GM23338 (cell line): ENCODE data around the gene MIAT. TPM values are rescaled to one million over a fixed set of nuclear protein-coding genes. Genes with fewer than 3 reads are reported as not detected.
A peak's percentile ranks its signal among the peaks of the same experiment; 100 is the strongest.

ENCODE experiments used
- ATAC-seq: fragments of 200-7000 bp; cut with Tn5 transposase; 3 replicates; pipeline ENCODE4 v1.9.1; 2020
- DNase-seq: peaks from one replicate; pipeline ENCODE4 v3.0.0-alpha.2; 2015; ENCODE audit warnings: low spot score
- H2AFZ ChIP-seq: fragments of 200-600 bp; sonication (generic); 2 replicates; pipeline ENCODE4 v1.8.0; 2016; ENCODE audit warnings: antibody characterized with exemption, mild to moderate bottlenecking, moderate library complexity
- H3F3A ChIP-seq: fragments of 200-600 bp; sonication (generic); replicated peaks from 2 replicates; pipeline ENCODE4 v1.8.0; 2017; ENCODE audit warnings: antibody characterized with exemption, mixed run types, low read depth
- H3K27ac ChIP-seq: fragments of 200-600 bp; sonication (generic); 2 replicates; pipeline ENCODE4 v1.6.1; 2016; ENCODE audit warnings: low read depth
- H3K27me3 ChIP-seq: fragments of 200-600 bp; sonication (generic); 2 replicates; pipeline ENCODE4 v1.8.0; 2016; ENCODE audit warnings: mild to moderate bottlenecking, mixed run types, moderate library complexity; ENCODE audit not compliant: insufficient read depth
- H3K36me3 ChIP-seq: fragments of 200-600 bp; sonication (generic); 2 replicates; pipeline ENCODE4 v1.8.0; 2016; ENCODE audit warnings: mild to moderate bottlenecking; ENCODE audit not compliant: insufficient read depth
- H3K4me1 ChIP-seq: fragments of 200-600 bp; sonication (generic); 2 replicates; pipeline ENCODE4 v1.8.0; 2016; ENCODE audit warnings: mild to moderate bottlenecking, moderate library complexity; ENCODE audit not compliant: insufficient read depth
- H3K4me2 ChIP-seq: fragments of 200-600 bp; sonication (generic); 2 replicates; pipeline ENCODE4 v1.7.1; 2017; ENCODE audit warnings: mixed run types
- H3K4me3 ChIP-seq: fragments of 200-600 bp; sonication (generic); 2 replicates; pipeline ENCODE4 v1.6.1; 2016; ENCODE audit warnings: mixed run types
- H3K79me2 ChIP-seq: fragments of 200-600 bp; sonication (generic); replicated peaks from 2 replicates; pipeline ENCODE4 v1.8.0; 2017; ENCODE audit warnings: mild to moderate bottlenecking; ENCODE audit not compliant: insufficient read depth
- H3K9me2 ChIP-seq: fragments of 200-600 bp; sonication (generic); 2 replicates; pipeline ENCODE4 v1.8.0; 2017; ENCODE audit not compliant: insufficient read depth
- H4K20me1 ChIP-seq: fragments of 200-600 bp; sonication (generic); replicated peaks from 2 replicates; pipeline ENCODE4 v1.8.0; 2017; ENCODE audit warnings: mild to moderate bottlenecking; ENCODE audit not compliant: insufficient read depth
- H3K27ac Mint-ChIP-seq: 2 replicates; pipeline ENCODE4 v1.8.0; 2020; ENCODE audit warnings: inconsistent platforms, mild to moderate bottlenecking, moderate library complexity, mixed read lengths
- H3K27me3 Mint-ChIP-seq: 3 replicates; pipeline ENCODE4 v1.8.0; 2022; ENCODE audit warnings: low read depth, mild to moderate bottlenecking, moderate library complexity, mixed read lengths, inconsistent platforms; ENCODE audit not compliant: insufficient read depth, poor library complexity
- H3K36me3 Mint-ChIP-seq: 3 replicates; pipeline ENCODE4 v1.8.0; 2021; ENCODE audit warnings: low read depth, mild to moderate bottlenecking, inconsistent platforms, moderate library complexity, mixed read lengths
- H3K4me1 Mint-ChIP-seq: 3 replicates; pipeline ENCODE4 v1.8.0; 2020; ENCODE audit warnings: mild to moderate bottlenecking, inconsistent platforms, mixed read lengths
- H3K4me3 Mint-ChIP-seq: 3 replicates; pipeline ENCODE4 v1.8.0; 2021; ENCODE audit warnings: moderate library complexity, mild to moderate bottlenecking, inconsistent platforms, mixed read lengths
- H3K9me3 Mint-ChIP-seq: 3 replicates; pipeline ENCODE4 v1.8.0; 2020; ENCODE audit warnings: moderate library complexity, mild to moderate bottlenecking, inconsistent platforms, mixed read lengths
- CREB1 ChIP-seq: fragments of 250-450 bp; sonication (Bioruptor Pico); IDR thresholded peaks from 2 replicates; pipeline ENCODE4 v1.5.0; 2020; ENCODE audit warnings: low read depth, mild to moderate bottlenecking, moderate library complexity
- EZH2 ChIP-seq: fragments of 200-600 bp; sonication (generic); IDR thresholded peaks from one replicate; pipeline ENCODE4 v1.8.0; 2017; ENCODE audit warnings: antibody characterized with exemption, mild to moderate bottlenecking, low read depth; ENCODE audit not compliant: unreplicated experiment
- EZH2phosphoT487 ChIP-seq: fragments of 200-600 bp; sonication (generic); IDR thresholded peaks from one replicate; pipeline ENCODE4 v1.8.1; 2018; ENCODE audit warnings: antibody characterized with exemption; ENCODE audit not compliant: unreplicated experiment
- JUNB ChIP-seq: IDR thresholded peaks from one replicate; pipeline ENCODE4 v1.6.1; 2016; ENCODE audit warnings: antibody characterized with exemption; ENCODE audit not compliant: unreplicated experiment
- NANOG ChIP-seq: IDR thresholded peaks from 2 replicates; pipeline ENCODE4 v1.6.1; 2016; ENCODE audit warnings: antibody characterized with exemption, borderline replicate concordance
- POLR2AphosphoS5 ChIP-seq: IDR thresholded peaks from 2 replicates; pipeline ENCODE4 v1.6.1; 2016; ENCODE audit warnings: antibody characterized with exemption, low read depth
- STAT1 ChIP-seq: IDR thresholded peaks from one replicate; pipeline ENCODE4 v1.6.1; 2016; ENCODE audit warnings: antibody characterized with exemption; ENCODE audit not compliant: unreplicated experiment
- ZNF114 ChIP-seq: fragments of 250-450 bp; sonication (Bioruptor Pico); IDR thresholded peaks from 2 replicates; pipeline ENCODE4 v1.5.0; 2020; ENCODE audit warnings: mild to moderate bottlenecking, moderate library complexity
- ZNF331 ChIP-seq: fragments of 250-450 bp; sonication (Bioruptor Pico); IDR thresholded peaks from 2 replicates; pipeline ENCODE4 v1.5.0; 2020; ENCODE audit warnings: low read depth, mild to moderate bottlenecking, moderate library complexity
- polyA plus RNA-seq: library from polyadenylated mRNA; unstranded; fragments of >200 nt; fragmentation: Nextera tagmentation; extraction: Ambion mirVana; gene quantifications from 2 replicates; pipeline ENCODE4 v1.2.1, GENCODE V29; 2016
- total RNA-seq: library from RNA; depleted of rRNA; stranded (reverse); fragments of >200 nt; shearing (Covaris generic); gene quantifications from 2 replicates; pipeline ENCODE4 v1.2.3, GENCODE V29; 2014
- TF ChIP-seq, protein P1 (sequence below), 2 experiments: fragments of 200-600 bp in 1 of 2; sonication (generic) in 1 of 2; conservative IDR thresholded peaks; 2 replicates each; pipeline versions ENCODE4 v1.5.1 to v1.6.1; 2016 to 2017; ENCODE audit warnings: antibody characterized with exemption in 2 of 2, low read depth in 2 of 2, mild to moderate bottlenecking in 2 of 2, moderate library complexity in 1 of 2
- TF ChIP-seq, protein P2 (sequence below): fragments of 250-450 bp; sonication (Bioruptor Pico); IDR thresholded peaks from 2 replicates; pipeline ENCODE4 v1.5.0; 2020; ENCODE audit warnings: mild to moderate bottlenecking, moderate library complexity
- TF ChIP-seq, protein P3 (sequence below): IDR thresholded peaks from 2 replicates; pipeline ENCODE4 v1.6.1; 2016; ENCODE audit warnings: antibody characterized with exemption
- TF ChIP-seq, protein P4 (sequence below): IDR thresholded peaks from one replicate; pipeline ENCODE4 v1.6.1; 2018; ENCODE audit warnings: antibody characterized with exemption; ENCODE audit not compliant: unreplicated experiment

The MIAT gene
- total and polyA plus RNA-seq, 2 experiments from 2014 or later = 10.0 to 63.6 TPM

DNA sequence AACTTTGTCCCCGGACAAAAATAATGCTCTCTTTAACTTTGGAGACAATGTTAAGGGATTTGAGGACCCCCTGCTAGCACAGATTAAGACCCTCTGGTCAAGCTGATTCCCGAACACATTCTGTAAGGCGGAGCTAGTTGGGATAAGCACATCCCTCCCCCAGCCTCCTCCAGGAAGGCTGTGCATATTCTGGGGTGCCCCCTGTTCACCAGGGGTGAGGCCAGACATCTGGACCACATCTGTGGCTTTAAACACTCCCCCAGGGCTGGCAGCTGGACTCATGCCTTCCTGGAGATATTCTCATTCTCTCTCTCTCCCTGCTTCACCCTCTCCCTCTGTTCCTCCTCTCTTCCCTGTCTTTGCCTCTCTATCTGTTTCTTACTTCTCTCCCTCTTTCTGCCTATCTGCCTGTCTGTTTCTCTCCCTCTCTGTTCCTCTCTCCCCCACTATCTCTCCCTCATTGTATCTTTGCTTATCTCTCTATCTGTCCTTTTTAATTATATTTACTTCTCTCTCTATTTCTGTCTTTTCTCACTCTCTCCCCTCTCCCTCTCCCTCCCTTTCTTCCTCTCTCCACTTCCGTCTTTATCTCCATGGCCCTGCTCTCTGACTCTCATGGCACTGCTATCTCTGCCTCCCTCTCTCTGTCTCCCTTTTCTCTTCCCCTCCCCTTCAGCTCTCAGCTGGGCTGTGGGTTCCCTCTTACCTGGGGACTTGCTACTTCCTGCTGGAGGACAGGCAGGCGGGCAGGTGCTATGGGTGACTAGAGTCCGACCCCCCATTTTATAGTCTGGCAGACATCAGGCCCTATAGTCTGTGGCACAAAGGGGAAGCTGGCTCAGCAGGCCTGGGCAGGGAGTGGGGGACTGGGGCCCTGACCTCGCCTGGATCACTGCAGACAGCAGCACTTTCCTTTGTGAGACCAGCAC is 39.9 kb upstream of the MIAT start, which contains the start of gene CRYBB1:
TSS of gene CRYBB1 (minus strand) at position 757 of the 929 bp plus-strand sequence. CDS start 1,708 bp downstream, outside the sequence.
- peaks cover 41% of the 10 kb centered on the region for H3K27me3 Mint-ChIP-seq
- Histone ChIP-seq H4K20me1 (no peaks in the 10 kb centered on the region), H3K9me2 (no peaks in the 10 kb centered on the region), H3K36me3 (no peaks in the 10 kb centered on the region), H2AFZ (peak within 1 kb of the TSS; percentile 80), H3K4me2 (peak within 1 kb of the TSS; percentile 74), H3K4me1 (peaks cover 52% of the 10 kb centered on the region), H3K27me3 (peaks cover 25% of the 10 kb centered on the region), H3K27ac (0 out of 2 replicates have a peak within 1 kb of the TSS, but pooled peaks have one; percentile 58), H3F3A (peaks cover 21% of the 10 kb centered on the region), H3K79me2 (no peaks in the 10 kb centered on the region), H3K4me3 (peak within 1 kb of the TSS; percentile 22; the same call in 1 of the 2 replicates)
- no peaks in the 10 kb centered on the region; the same call in 2 of the 3 replicates for H3K36me3 Mint-ChIP-seq
- DNase-seq (peak; percentile 56), ATAC-seq (peak; percentile 30)
- H3K4me1 Mint-ChIP-seq = peaks cover 57% of the 10 kb centered on the region
- no peaks in the 10 kb centered on the region for H3K9me3 Mint-ChIP-seq
- H3K4me3 Mint-ChIP-seq = peak within 1 kb of the TSS; percentile 12; the same call in 1 of the 3 replicates
- H3K27ac Mint-ChIP-seq = no peak within 1 kb of the TSS
- TF ChIP-seq NANOG (no peak), POLR2AphosphoS5 (no peak), CREB1 (CRISPR knock-in tag) (no peak), EZH2phosphoT487 (no peak), JUNB (no peak), STAT1 (no peak), ZNF331 (no peak), EZH2 (no peak), ZNF114 (CRISPR knock-in tag) (no peak)
- TF ChIP-seq, protein P1, sequence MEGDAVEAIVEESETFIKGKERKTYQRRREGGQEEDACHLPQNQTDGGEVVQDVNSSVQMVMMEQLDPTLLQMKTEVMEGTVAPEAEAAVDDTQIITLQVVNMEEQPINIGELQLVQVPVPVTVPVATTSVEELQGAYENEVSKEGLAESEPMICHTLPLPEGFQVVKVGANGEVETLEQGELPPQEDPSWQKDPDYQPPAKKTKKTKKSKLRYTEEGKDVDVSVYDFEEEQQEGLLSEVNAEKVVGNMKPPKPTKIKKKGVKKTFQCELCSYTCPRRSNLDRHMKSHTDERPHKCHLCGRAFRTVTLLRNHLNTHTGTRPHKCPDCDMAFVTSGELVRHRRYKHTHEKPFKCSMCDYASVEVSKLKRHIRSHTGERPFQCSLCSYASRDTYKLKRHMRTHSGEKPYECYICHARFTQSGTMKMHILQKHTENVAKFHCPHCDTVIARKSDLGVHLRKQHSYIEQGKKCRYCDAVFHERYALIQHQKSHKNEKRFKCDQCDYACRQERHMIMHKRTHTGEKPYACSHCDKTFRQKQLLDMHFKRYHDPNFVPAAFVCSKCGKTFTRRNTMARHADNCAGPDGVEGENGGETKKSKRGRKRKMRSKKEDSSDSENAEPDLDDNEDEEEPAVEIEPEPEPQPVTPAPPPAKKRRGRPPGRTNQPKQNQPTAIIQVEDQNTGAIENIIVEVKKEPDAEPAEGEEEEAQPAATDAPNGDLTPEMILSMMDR (conservative IDR thresholded peaks at IDR 0.05; ENCODE audit: low read depth in 2 of 2) = no peak
- TF ChIP-seq, protein P2, sequence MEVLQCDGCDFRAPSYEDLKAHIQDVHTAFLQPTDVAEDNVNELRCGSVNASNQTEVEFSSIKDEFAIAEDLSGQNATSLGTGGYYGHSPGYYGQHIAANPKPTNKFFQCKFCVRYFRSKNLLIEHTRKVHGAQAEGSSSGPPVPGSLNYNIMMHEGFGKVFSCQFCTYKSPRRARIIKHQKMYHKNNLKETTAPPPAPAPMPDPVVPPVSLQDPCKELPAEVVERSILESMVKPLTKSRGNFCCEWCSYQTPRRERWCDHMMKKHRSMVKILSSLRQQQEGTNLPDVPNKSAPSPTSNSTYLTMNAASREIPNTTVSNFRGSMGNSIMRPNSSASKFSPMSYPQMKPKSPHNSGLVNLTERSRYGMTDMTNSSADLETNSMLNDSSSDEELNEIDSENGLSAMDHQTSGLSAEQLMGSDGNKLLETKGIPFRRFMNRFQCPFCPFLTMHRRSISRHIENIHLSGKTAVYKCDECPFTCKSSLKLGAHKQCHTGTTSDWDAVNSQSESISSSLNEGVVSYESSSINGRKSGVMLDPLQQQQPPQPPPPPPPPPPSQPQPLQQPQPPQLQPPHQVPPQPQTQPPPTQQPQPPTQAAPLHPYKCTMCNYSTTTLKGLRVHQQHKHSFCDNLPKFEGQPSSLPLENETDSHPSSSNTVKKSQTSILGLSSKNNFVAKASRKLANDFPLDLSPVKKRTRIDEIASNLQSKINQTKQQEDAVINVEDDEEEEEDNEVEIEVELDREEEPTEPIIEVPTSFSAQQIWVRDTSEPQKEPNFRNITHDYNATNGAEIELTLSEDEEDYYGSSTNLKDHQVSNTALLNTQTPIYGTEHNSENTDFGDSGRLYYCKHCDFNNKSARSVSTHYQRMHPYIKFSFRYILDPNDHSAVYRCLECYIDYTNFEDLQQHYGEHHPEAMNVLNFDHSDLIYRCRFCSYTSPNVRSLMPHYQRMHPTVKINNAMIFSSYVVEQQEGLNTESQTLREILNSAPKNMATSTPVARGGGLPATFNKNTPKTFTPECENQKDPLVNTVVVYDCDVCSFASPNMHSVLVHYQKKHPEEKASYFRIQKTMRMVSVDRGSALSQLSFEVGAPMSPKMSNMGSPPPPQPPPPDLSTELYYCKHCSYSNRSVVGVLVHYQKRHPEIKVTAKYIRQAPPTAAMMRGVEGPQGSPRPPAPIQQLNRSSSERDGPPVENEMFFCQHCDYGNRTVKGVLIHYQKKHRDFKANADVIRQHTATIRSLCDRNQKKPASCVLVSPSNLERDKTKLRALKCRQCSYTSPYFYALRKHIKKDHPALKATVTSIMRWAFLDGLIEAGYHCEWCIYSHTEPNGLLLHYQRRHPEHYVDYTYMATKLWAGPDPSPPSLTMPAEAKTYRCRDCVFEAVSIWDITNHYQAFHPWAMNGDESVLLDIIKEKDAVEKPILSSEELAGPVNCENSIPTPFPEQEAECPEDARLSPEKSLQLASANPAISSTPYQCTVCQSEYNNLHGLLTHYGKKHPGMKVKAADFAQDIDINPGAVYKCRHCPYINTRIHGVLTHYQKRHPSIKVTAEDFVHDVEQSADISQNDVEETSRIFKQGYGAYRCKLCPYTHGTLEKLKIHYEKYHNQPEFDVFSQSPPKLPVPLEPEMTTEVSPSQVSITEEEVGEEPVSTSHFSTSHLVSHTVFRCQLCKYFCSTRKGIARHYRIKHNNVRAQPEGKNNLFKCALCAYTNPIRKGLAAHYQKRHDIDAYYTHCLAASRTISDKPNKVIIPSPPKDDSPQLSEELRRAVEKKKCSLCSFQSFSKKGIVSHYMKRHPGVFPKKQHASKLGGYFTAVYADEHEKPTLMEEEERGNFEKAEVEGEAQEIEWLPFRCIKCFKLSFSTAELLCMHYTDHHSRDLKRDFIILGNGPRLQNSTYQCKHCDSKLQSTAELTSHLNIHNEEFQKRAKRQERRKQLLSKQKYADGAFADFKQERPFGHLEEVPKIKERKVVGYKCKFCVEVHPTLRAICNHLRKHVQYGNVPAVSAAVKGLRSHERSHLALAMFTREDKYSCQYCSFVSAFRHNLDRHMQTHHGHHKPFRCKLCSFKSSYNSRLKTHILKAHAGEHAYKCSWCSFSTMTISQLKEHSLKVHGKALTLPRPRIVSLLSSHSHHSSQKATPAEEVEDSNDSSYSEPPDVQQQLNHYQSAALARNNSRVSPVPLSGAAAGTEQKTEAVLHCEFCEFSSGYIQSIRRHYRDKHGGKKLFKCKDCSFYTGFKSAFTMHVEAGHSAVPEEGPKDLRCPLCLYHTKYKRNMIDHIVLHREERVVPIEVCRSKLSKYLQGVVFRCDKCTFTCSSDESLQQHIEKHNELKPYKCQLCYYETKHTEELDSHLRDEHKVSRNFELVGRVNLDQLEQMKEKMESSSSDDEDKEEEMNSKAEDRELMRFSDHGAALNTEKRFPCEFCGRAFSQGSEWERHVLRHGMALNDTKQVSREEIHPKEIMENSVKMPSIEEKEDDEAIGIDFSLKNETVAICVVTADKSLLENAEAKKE (CRISPR knock-in tag) = no peak
- TF ChIP-seq, protein P3, sequence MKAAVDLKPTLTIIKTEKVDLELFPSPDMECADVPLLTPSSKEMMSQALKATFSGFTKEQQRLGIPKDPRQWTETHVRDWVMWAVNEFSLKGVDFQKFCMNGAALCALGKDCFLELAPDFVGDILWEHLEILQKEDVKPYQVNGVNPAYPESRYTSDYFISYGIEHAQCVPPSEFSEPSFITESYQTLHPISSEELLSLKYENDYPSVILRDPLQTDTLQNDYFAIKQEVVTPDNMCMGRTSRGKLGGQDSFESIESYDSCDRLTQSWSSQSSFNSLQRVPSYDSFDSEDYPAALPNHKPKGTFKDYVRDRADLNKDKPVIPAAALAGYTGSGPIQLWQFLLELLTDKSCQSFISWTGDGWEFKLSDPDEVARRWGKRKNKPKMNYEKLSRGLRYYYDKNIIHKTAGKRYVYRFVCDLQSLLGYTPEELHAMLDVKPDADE = no peak
- TF ChIP-seq, protein P4, sequence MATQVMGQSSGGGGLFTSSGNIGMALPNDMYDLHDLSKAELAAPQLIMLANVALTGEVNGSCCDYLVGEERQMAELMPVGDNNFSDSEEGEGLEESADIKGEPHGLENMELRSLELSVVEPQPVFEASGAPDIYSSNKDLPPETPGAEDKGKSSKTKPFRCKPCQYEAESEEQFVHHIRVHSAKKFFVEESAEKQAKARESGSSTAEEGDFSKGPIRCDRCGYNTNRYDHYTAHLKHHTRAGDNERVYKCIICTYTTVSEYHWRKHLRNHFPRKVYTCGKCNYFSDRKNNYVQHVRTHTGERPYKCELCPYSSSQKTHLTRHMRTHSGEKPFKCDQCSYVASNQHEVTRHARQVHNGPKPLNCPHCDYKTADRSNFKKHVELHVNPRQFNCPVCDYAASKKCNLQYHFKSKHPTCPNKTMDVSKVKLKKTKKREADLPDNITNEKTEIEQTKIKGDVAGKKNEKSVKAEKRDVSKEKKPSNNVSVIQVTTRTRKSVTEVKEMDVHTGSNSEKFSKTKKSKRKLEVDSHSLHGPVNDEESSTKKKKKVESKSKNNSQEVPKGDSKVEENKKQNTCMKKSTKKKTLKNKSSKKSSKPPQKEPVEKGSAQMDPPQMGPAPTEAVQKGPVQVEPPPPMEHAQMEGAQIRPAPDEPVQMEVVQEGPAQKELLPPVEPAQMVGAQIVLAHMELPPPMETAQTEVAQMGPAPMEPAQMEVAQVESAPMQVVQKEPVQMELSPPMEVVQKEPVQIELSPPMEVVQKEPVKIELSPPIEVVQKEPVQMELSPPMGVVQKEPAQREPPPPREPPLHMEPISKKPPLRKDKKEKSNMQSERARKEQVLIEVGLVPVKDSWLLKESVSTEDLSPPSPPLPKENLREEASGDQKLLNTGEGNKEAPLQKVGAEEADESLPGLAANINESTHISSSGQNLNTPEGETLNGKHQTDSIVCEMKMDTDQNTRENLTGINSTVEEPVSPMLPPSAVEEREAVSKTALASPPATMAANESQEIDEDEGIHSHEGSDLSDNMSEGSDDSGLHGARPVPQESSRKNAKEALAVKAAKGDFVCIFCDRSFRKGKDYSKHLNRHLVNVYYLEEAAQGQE = no peak
